Head of caudate nucleus (tissue), 42 donors: ENCODE data around the gene MSRB3.
"Not testable (repeated sequence)": the region's sequence is repeated elsewhere in the genome, so short reads cannot be mapped to it uniquely, and the experiment has no call there.

ENCODE experiments used
- DNase-seq, 42 donors: peaks; one replicate each; pipeline versions ENCODE4 v3.0.0 to v3.0.0-alpha.2; 2020 to 2021; ENCODE audit warnings: mixed read lengths in 7 of 42
- intact Hi-C: fragments of 100-400 bp; cut with DNase I; formaldehyde crosslinking; loops from one replicate; pipeline ENCODE4 v1.15.0; 2022

The MSRB3 gene

GRCh38 chr12:65432114-65432513, 153.6 kb downstream of the MSRB3 start:
- intact Hi-C loops = no loop called here

DNA sequence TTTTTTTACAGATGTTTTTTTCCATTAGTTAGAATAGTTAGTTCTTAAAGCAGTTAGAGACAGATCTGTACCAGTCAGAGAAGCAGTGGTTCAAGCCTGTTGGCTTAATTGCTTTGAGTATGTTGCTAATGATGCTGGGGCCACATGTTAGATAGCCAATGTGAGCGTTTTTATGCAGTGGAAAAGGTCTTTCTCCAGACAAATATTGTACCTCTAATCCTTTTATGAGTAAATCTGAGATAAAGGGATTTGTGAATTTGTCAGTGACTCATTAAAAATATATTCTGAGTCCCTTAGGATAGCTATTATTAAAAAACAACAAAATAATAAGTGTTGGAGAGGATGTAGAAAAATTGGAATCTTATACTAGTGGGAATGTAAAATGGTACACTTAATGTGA, 154.2 kb downstream of the MSRB3 start:
- intact Hi-C loops = no loop called here
- DNase-seq = no peak

More at GRCh38 chr12:65432114-65432513, 153.6 kb downstream of the MSRB3 start:
- DNase-seq = no peak

DNA sequence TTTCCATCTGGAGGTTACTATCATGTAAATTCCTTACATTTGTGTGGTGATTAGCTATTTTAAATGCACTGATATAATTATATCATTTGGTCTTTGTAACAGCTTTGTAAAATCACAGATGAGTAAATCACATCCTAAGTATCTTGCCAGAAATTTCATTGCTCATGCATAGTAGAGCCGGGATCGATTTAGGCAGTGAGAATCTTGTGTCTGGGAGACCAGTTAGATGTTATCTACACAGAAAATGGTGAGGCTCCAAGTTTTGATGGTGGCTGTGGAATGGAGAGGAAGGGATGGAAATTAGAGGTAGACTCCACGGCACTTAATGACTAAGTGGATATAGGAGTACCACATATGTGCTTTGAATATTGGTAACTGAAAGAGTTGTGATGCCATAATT, 156.3 kb downstream of the MSRB3 start:
- intact Hi-C loops = no loop called here
- DNase-seq = no peak

DNA sequence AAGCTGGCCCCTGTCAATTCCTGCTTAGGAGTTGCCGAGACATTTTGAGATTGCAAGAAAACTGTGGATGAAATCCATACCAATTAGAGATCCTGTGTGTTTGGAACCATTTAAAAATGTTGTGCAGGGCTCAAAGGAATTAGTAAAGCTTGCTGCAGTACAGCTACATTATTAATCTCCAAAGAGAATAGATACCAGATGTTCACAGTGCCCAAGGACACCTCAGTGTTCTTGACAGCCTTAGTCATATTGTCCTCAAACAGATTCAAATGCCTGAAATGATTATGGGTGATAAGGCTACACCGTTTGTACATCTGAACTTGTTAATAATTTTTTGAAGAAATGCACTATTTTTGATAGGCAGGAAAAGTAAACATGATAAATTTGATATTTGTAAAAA, 164.6 kb downstream of the MSRB3 start:
- intact Hi-C loops = no loop called here
- no peak for DNase-seq

DNA sequence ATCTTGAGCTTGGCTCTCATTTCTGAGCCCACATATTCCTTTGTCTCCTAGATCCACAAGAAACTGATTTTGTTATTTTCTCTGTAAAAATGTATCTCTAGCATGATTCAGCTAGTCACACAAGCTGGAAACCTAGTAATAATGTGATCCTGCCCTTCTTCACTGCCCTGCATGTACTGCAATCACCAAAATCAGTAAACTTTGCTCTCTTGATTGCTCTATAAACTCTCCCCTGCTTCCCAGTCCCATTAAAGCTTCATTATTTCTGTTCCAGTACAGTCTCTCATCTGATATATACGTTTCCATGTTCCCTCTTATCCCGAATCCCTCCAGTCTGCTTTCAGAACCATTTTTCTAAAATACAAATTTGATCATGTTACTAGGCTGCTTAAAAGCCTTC, 166.5 kb downstream of the MSRB3 start:
- intact Hi-C loops = no loop called here
- no peak for DNase-seq

- no peak for DNase-seq
- intact Hi-C loops = no loop called here
Measured at GRCh38 chr12:65446901-65447300, 168.4 kb downstream of the MSRB3 start.

GRCh38 chr12:65449400-65449799, 170.9 kb downstream of the MSRB3 start:
- no peak for DNase-seq
- intact Hi-C loops = no loop called here

DNA sequence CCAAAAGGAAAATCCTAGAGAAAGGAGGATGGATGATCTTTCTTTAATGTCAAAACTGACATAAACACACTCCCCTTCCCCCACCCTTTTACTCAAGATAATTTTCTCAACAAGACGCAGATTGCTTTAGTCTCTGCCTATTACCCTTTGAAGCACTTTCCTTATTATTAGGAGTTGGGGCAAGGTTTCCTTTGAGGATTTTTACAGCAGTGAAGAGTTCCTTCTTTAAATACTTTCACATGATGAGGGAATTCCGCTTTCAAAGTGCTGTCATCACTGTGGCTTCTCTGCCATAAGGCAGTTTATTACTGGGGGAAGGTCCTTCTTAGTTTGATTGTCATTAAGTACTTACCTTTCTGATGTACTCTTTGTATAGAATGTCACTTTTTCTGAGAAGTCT, 172.1 kb downstream of the MSRB3 start:
- no peak for DNase-seq
- intact Hi-C loops = no loop called here

GRCh38 chr12:65454115-65454787, 175.8 kb downstream of the MSRB3 start:
- intact Hi-C loops = no loop called here
- no peak for DNase-seq

- intact Hi-C loops, DNase-seq: not testable (repeated sequence)
Measured at GRCh38 chr12:65457341-65457740, 178.9 kb downstream of the MSRB3 start.

DNA sequence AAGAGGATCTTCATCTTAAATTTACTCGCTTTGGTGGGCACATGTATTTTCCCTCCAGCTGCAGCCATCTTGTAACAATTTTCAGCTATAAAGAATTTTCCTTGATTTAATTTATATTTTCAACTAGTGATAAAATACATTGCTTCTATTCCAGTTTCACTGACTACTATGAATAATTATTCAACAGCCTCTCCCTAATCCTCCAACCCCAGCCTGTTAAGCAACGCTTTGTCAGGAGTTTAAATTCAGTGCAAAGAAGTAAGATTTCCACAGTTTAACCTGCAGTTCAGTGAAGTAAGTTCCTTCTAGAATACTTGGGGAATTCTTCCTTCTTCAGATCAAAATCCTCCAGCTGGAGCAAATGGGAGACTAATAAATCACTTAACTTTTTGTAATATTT, 180.2 kb downstream of the MSRB3 start:
- no peak for DNase-seq
- intact Hi-C loops = no loop called here

- intact Hi-C loops = no loop called here
- no peak for DNase-seq
Measured at GRCh38 chr12:65459545-65459944, 181.1 kb downstream of the MSRB3 start.

- DNase-seq = no peak
- intact Hi-C loops = no loop called here
Measured at GRCh38 chr12:65460063-65460462, 181.6 kb downstream of the MSRB3 start.

- intact Hi-C loops = no loop called here
Measured at GRCh38 chr12:65461017-65461416, 182.5 kb downstream of the MSRB3 start.

GRCh38 chr12:65462484-65462883, 184.0 kb downstream of the MSRB3 start:
- DNase-seq = no peak
- intact Hi-C loops = no loop called here

More at GRCh38 chr12:65461017-65461416, 182.5 kb downstream of the MSRB3 start:
- DNase-seq = no peak

DNA sequence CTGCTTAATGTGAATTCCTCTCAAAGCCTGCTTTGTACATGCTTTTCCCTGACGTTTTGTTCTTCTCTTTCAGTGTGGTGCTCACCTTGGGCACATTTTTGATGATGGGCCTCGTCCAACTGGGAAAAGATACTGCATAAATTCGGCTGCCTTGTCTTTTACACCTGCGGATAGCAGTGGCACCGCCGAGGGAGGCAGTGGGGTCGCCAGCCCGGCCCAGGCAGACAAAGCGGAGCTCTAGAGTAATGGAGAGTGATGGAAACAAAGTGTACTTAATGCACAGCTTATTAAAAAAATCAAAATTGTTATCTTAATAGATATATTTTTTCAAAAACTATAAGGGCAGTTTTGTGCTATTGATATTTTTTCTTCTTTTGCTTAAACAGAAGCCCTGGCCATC, 184.6 kb downstream of the MSRB3 start:
- intact Hi-C loops = no loop called here
- DNase-seq = no peak

- intact Hi-C loops = no loop called here
- DNase-seq = no peak
Measured at GRCh38 chr12:65463611-65464010, 185.1 kb downstream of the MSRB3 start.

GRCh38 chr12:65464930-65465329, 186.4 kb downstream of the MSRB3 start:
- intact Hi-C loops = no loop called here
- DNase-seq = no peak

- intact Hi-C loops = no loop called here
- DNase-seq = no peak
Measured at GRCh38 chr12:65465766-65466547, 187.5 kb downstream of the MSRB3 start.

GRCh38 chr12:65466911-65467310, 188.4 kb downstream of the MSRB3 start:
- intact Hi-C loops = no loop called here
- no peak for DNase-seq

- intact Hi-C loops = no loop called here
- DNase-seq = no peak
Measured at GRCh38 chr12:65470256-65470655, 191.8 kb downstream of the MSRB3 start.
